ENCODE data around the gene FRMD5. TPM values are rescaled to one million over a fixed set of nuclear protein-coding genes. Genes with fewer than 3 reads are reported as not detected.

Gene FRMD5
- total and polyA plus RNA-seq, 2 experiments from 2014 or later = 5.9 to 10.1 TPM

DNA sequence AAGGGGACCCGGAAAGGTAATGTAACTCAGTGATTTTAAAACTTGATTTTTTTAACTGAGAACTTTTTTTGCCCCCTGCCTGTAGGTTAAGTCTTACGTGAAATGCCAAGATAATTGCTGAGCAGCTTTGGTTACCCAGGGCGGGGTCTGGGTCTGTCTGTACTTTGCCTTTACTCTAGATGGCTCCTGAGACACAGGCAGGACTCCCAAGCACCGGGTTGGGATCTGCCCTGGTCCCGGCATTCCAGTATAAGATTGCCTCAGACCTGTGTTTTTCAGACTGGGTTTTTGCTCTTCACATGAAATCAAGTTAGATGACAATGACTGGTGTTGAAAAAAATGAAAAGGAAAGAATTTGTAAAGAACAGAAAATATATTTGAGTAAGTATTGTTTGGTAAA is 328.0 kb downstream of the FRMD5 start:
- TF ChIP-seq ZNF114 (CRISPR knock-in tag; IDR thresholded peaks at IDR 0.05) (no peak), POLR2AphosphoS5 (IDR thresholded peaks at IDR 0.05; ENCODE audit: low read depth) (no peak), EZH2 (IDR thresholded peaks at IDR 0.05; ENCODE audit: low read depth, unreplicated experiment) (no peak), NANOG (IDR thresholded peaks at IDR 0.05; ENCODE audit: borderline replicate concordance) (no peak), CREB1 (CRISPR knock-in tag; IDR thresholded peaks at IDR 0.05; ENCODE audit: low read depth) (no peak), JUNB (IDR thresholded peaks at IDR 0.05; ENCODE audit: unreplicated experiment) (no peak), ZNF462 (CRISPR knock-in tag; IDR thresholded peaks at IDR 0.05) (no peak), EZH2phosphoT487 (IDR thresholded peaks at IDR 0.05; ENCODE audit: unreplicated experiment) (no peak), STAT1 (IDR thresholded peaks at IDR 0.05; ENCODE audit: unreplicated experiment) (no peak), ZNF331 (CRISPR knock-in tag; IDR thresholded peaks at IDR 0.05; ENCODE audit: low read depth) (no peak), ETS1 (IDR thresholded peaks at IDR 0.05) (no peak)
- TF ChIP-seq, protein P1, sequence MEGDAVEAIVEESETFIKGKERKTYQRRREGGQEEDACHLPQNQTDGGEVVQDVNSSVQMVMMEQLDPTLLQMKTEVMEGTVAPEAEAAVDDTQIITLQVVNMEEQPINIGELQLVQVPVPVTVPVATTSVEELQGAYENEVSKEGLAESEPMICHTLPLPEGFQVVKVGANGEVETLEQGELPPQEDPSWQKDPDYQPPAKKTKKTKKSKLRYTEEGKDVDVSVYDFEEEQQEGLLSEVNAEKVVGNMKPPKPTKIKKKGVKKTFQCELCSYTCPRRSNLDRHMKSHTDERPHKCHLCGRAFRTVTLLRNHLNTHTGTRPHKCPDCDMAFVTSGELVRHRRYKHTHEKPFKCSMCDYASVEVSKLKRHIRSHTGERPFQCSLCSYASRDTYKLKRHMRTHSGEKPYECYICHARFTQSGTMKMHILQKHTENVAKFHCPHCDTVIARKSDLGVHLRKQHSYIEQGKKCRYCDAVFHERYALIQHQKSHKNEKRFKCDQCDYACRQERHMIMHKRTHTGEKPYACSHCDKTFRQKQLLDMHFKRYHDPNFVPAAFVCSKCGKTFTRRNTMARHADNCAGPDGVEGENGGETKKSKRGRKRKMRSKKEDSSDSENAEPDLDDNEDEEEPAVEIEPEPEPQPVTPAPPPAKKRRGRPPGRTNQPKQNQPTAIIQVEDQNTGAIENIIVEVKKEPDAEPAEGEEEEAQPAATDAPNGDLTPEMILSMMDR (conservative IDR thresholded peaks at IDR 0.05; ENCODE audit: low read depth in 2 of 2) = no peak
- TF ChIP-seq, protein P2, sequence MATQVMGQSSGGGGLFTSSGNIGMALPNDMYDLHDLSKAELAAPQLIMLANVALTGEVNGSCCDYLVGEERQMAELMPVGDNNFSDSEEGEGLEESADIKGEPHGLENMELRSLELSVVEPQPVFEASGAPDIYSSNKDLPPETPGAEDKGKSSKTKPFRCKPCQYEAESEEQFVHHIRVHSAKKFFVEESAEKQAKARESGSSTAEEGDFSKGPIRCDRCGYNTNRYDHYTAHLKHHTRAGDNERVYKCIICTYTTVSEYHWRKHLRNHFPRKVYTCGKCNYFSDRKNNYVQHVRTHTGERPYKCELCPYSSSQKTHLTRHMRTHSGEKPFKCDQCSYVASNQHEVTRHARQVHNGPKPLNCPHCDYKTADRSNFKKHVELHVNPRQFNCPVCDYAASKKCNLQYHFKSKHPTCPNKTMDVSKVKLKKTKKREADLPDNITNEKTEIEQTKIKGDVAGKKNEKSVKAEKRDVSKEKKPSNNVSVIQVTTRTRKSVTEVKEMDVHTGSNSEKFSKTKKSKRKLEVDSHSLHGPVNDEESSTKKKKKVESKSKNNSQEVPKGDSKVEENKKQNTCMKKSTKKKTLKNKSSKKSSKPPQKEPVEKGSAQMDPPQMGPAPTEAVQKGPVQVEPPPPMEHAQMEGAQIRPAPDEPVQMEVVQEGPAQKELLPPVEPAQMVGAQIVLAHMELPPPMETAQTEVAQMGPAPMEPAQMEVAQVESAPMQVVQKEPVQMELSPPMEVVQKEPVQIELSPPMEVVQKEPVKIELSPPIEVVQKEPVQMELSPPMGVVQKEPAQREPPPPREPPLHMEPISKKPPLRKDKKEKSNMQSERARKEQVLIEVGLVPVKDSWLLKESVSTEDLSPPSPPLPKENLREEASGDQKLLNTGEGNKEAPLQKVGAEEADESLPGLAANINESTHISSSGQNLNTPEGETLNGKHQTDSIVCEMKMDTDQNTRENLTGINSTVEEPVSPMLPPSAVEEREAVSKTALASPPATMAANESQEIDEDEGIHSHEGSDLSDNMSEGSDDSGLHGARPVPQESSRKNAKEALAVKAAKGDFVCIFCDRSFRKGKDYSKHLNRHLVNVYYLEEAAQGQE (IDR thresholded peaks at IDR 0.05; ENCODE audit: unreplicated experiment) = no peak
- no peaks in the 10 kb centered on the region for H3K9me3 Mint-ChIP-seq
- no peaks in the 10 kb centered on the region for H3K4me1 ChIP-seq (ENCODE audit: insufficient read depth)
- H3K27ac Mint-ChIP-seq = no peak overlapping the region
- no peak overlapping the region for H3K27ac ChIP-seq (ENCODE audit: low read depth)
- H3K4me3 ChIP-seq = no peak overlapping the region
- H3K4me3 Mint-ChIP-seq = no peak overlapping the region
- peak; percentile 33; the same call in 2 of the 3 replicates for ATAC-seq
- H3F3A ChIP-seq (replicated peaks; ENCODE audit: low read depth) = 0 out of 2 replicates have a peak, but pooled peaks cover 4% of the 10 kb centered on the region
- no peaks in the 10 kb centered on the region for H3K27me3 Mint-ChIP-seq (ENCODE audit: insufficient read depth, low read depth, poor library complexity)
- H3K4me2 ChIP-seq = no peak overlapping the region
- H3K27me3 ChIP-seq (ENCODE audit: insufficient read depth) = no peaks in the 10 kb centered on the region
- no peaks in the 10 kb centered on the region for H3K36me3 ChIP-seq (ENCODE audit: insufficient read depth)
- no peak overlapping the region for H2AFZ ChIP-seq
- H4K20me1 ChIP-seq (replicated peaks; ENCODE audit: insufficient read depth) = no peaks in the 10 kb centered on the region
- H3K9me2 ChIP-seq (ENCODE audit: insufficient read depth) = no peaks in the 10 kb centered on the region
- no peaks in the 10 kb centered on the region for H3K4me1 Mint-ChIP-seq
- DNase-seq (ENCODE audit: low spot score) = no peak
- H3K79me2 ChIP-seq (replicated peaks; ENCODE audit: insufficient read depth) = no peaks in the 10 kb centered on the region
- no peaks in the 10 kb centered on the region; the same call in 2 of the 3 replicates for H3K36me3 Mint-ChIP-seq (ENCODE audit: low read depth)

All from GM23338 (cell line).